ENCODE results near the gene CFLAR. TPM values are rescaled to one million over a fixed set of nuclear protein-coding genes. Genes with fewer than 3 reads are reported as not detected.
"Not testable (repeated sequence)": the region's sequence is repeated elsewhere in the genome, so short reads cannot be mapped to it uniquely, and the experiment has no call there.

CFLAR gene
- total RNA-seq, 1 donor from 2014 or later: 241 TPM

DNA sequence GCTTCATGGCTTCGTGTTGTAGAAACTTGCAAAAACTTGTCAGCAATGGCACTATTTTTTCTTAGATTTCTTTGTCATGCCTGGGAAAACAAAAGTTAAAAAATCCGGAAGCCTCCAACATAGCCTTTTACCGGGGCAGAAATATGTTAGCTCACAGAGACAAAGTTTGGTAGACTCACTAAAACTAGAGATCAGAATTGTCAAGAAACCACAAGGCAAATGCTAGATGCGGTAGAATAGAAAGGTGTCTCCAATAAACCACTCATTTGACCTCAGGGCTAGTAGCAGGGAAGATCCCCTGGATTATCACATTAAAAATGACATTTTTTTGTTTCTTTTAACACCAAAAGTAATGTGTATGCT, 67.4 kb downstream of the CFLAR start:
- Mint-ChIP-seq H3K27ac (ENCODE audit: unreplicated experiment) (peak overlapping the region; percentile 95), H3K36me3 (ENCODE audit: low read depth, unreplicated experiment) (peaks cover 35% of the 10 kb centered on the region), H3K4me3 (ENCODE audit: unreplicated experiment) (peak overlapping the region; percentile 94), H3K4me1 (ENCODE audit: unreplicated experiment) (peaks cover 30% of the 10 kb centered on the region), H3K27me3 (ENCODE audit: unreplicated experiment) (peaks cover 2% of the 10 kb centered on the region), H3K9me3 (ENCODE audit: unreplicated experiment) (no peaks in the 10 kb centered on the region)
- TF ChIP-seq, protein P1, sequence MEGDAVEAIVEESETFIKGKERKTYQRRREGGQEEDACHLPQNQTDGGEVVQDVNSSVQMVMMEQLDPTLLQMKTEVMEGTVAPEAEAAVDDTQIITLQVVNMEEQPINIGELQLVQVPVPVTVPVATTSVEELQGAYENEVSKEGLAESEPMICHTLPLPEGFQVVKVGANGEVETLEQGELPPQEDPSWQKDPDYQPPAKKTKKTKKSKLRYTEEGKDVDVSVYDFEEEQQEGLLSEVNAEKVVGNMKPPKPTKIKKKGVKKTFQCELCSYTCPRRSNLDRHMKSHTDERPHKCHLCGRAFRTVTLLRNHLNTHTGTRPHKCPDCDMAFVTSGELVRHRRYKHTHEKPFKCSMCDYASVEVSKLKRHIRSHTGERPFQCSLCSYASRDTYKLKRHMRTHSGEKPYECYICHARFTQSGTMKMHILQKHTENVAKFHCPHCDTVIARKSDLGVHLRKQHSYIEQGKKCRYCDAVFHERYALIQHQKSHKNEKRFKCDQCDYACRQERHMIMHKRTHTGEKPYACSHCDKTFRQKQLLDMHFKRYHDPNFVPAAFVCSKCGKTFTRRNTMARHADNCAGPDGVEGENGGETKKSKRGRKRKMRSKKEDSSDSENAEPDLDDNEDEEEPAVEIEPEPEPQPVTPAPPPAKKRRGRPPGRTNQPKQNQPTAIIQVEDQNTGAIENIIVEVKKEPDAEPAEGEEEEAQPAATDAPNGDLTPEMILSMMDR (IDR thresholded peaks at IDR 0.05; ENCODE audit: unreplicated experiment): no peak
- no peak for DNase-seq (ENCODE audit: low spot score)

DNA sequence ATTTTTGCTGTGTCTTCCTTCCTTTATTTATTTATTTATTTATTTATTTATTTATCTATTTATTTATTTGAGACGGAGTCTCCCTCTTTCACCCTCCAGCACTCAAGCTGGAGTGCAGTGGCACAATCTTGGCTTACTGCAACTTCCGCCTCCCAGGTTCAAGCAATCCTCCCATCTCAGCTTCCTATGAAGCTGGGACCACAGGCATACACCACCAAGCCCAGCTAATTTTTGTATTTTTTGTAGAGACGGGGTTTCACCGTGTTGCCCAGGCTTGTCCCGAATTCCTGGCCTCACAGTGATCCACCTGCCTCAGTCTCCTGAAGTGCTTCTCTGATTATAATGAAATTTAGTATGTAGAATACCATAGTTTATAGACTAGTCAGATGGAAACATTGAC, 67.9 kb downstream of the CFLAR start:
- not testable (repeated sequence) for H3K27me3 Mint-ChIP-seq (ENCODE audit: unreplicated experiment); H3K9me3 Mint-ChIP-seq (ENCODE audit: unreplicated experiment); DNase-seq (ENCODE audit: low spot score)
- Mint-ChIP-seq H3K27ac (ENCODE audit: unreplicated experiment) (peak overlapping the region; percentile 88), H3K4me1 (ENCODE audit: unreplicated experiment) (peaks cover 30% of the 10 kb centered on the region), H3K4me3 (ENCODE audit: unreplicated experiment) (peak overlapping the region; percentile 94), H3K36me3 (ENCODE audit: low read depth, unreplicated experiment) (peaks cover 36% of the 10 kb centered on the region)

DNA sequence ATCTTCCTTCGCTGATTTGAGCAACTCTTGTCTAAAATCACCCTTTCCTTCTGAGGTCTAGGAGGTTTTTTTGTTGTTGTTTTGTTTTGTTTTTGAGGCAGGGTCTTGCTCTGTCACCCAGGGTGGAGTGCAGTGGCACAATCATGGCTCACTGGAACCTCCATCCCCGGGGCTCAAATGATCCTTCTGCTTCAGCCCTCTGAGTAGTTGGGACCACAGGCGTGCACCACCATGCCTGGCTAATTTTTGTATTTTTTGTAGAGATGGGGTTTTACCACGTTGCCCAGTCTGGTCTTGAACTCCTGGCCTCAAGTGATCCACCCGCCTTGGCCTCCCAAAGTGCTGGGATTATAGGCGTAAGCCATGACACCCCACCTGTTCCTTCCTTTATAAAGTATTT, 68.3 kb downstream of the CFLAR start:
- Mint-ChIP-seq H3K4me3 (ENCODE audit: unreplicated experiment) (peak overlapping the region; percentile 94), H3K27ac (ENCODE audit: unreplicated experiment) (peak overlapping the region; percentile 88), H3K36me3 (ENCODE audit: low read depth, unreplicated experiment) (peaks cover 34% of the 10 kb centered on the region), H3K4me1 (ENCODE audit: unreplicated experiment) (peaks cover 30% of the 10 kb centered on the region)
- DNase-seq (ENCODE audit: low spot score); H3K9me3 Mint-ChIP-seq (ENCODE audit: unreplicated experiment); H3K27me3 Mint-ChIP-seq (ENCODE audit: unreplicated experiment): not testable (repeated sequence)

DNA sequence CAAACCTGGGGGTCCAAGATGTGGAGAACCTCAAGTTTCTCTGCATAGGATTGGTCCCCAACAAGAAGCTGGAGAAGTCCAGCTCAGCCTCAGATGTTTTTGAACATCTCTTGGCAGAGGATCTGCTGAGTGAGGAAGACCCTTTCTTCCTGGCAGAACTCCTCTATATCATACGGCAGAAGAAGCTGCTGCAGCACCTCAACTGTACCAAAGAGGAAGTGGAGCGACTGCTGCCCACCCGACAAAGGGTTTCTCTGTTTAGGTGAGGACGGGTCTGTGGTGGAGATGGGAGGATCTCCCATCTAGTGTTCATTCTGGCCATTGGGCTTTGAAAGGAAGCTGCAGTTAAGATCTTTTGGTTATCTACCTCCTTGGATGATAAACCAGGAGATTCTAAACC, 69.9 kb downstream of the CFLAR start:
- Mint-ChIP-seq H3K27me3 (ENCODE audit: unreplicated experiment) (peaks cover 2% of the 10 kb centered on the region), H3K36me3 (ENCODE audit: low read depth, unreplicated experiment) (peaks cover 25% of the 10 kb centered on the region), H3K9me3 (ENCODE audit: unreplicated experiment) (no peaks in the 10 kb centered on the region), H3K4me3 (ENCODE audit: unreplicated experiment) (peak overlapping the region; percentile 94), H3K27ac (ENCODE audit: unreplicated experiment) (no peak overlapping the region), H3K4me1 (ENCODE audit: unreplicated experiment) (peaks cover 36% of the 10 kb centered on the region)
- TF ChIP-seq, protein P1 (IDR thresholded peaks at IDR 0.05; ENCODE audit: unreplicated experiment): no peak
- no peak for DNase-seq (ENCODE audit: low spot score)

DNA sequence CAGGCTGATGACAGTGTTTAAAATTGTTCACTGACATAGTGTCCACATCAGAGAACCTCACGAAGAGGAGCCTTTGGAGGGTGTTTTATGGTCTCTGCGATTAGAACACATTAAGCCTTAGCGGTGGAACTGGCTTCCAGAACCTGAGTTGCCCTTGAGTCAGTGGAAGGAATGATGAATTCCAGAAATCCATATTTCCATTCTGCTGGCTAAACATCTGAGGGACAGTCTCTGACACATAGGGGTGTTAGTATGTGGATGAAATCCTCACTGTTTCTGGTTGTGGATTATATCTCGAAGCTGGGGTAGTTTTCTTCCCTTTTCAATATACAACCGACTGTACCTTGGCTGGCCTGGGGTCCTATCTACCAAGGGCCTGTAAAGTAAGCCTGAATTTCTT, 71.0 kb downstream of the CFLAR start:
- H3K27me3 Mint-ChIP-seq (ENCODE audit: unreplicated experiment): no peaks in the 10 kb centered on the region

DNA sequence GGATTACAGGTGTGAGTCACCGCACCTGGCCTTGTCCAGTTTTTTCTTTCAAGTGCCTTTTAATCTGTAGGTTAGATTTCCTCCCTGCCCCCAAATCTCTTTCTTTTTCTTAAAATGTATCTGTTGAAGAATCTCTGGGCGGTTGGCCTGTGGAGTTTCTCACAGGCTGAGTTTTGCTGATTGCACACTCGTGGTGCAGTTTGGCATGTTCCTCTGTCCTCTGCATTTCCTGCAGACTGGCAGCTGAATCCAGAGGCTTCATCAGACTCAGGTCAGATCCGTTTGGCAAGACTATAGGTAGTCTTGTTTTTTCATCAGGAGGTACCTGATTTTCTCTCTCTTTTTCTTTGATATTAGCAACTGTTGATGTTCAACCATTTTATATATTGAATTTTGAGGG, 72.5 kb downstream of the CFLAR start:
- Mint-ChIP-seq H3K4me3 (ENCODE audit: unreplicated experiment) (peak overlapping the region; percentile 81), H3K27me3 (ENCODE audit: unreplicated experiment) (no peaks in the 10 kb centered on the region), H3K9me3 (ENCODE audit: unreplicated experiment) (no peaks in the 10 kb centered on the region), H3K36me3 (ENCODE audit: low read depth, unreplicated experiment) (peaks cover 28% of the 10 kb centered on the region), H3K27ac (ENCODE audit: unreplicated experiment) (no peak overlapping the region), H3K4me1 (ENCODE audit: unreplicated experiment) (peaks cover 46% of the 10 kb centered on the region)
- TF ChIP-seq, protein P1 (IDR thresholded peaks at IDR 0.05; ENCODE audit: unreplicated experiment): no peak
- no peak for DNase-seq (ENCODE audit: low spot score)

More for the DNA sequence above, 71.0 kb downstream of the CFLAR start:
- Mint-ChIP-seq H3K4me1 (ENCODE audit: unreplicated experiment) (peaks cover 47% of the 10 kb centered on the region), H3K9me3 (ENCODE audit: unreplicated experiment) (no peaks in the 10 kb centered on the region), H3K4me3 (ENCODE audit: unreplicated experiment) (peak overlapping the region; percentile 74), H3K36me3 (ENCODE audit: low read depth, unreplicated experiment) (peaks cover 25% of the 10 kb centered on the region), H3K27ac (ENCODE audit: unreplicated experiment) (no peak overlapping the region)
- TF ChIP-seq, protein P1 (IDR thresholded peaks at IDR 0.05; ENCODE audit: unreplicated experiment): no peak
- no peak for DNase-seq (ENCODE audit: low spot score)
